Activated CD4-positive, alpha-beta memory T cell treated with anti-CD3 and anti-CD28 coated beads, Interleukin-2, amount 10 ng/mL, durations not matched to agents 7 days and 5 days (primary cell): ENCODE data around the gene LINGO4. TPM values are rescaled to one million over a fixed set of nuclear protein-coding genes. Genes with fewer than 3 reads are reported as not detected.
A peak's percentile ranks its signal among the peaks of the same experiment; 100 is the strongest.

Source experiments
- CTCF ChIA-PET: fragments of 350-600 bp; sonication (Branson Sonifier 250); formaldehyde crosslinking; loops from one replicate; lab custom pipeline; 2021; ENCODE audit warnings: antibody characterized with exemption, inconsistent platforms; lab: Charles Lee
- POLR2A ChIA-PET: fragments of 350-600 bp; sonication (Branson Sonifier 250); formaldehyde crosslinking; loops from one replicate; lab custom pipeline; 2021; ENCODE audit warnings: antibody characterized with exemption; lab: Charles Lee
- DNase-seq: peaks from one replicate; pipeline ENCODE4 v3.0.0-alpha.2; 2020
- H3K27ac Mint-ChIP-seq: one replicate; pipeline ENCODE4 v1.8.0; 2021; ENCODE audit warnings: mild to moderate bottlenecking, mixed read lengths
- H3K27me3 Mint-ChIP-seq: one replicate; pipeline ENCODE4 v1.8.0; 2021; ENCODE audit warnings: mixed read lengths
- H3K36me3 Mint-ChIP-seq: one replicate; pipeline ENCODE4 v1.8.0; 2021; ENCODE audit warnings: low read depth, mixed read lengths
- H3K4me1 Mint-ChIP-seq: one replicate; pipeline ENCODE4 v1.8.0; 2021; ENCODE audit warnings: mixed read lengths
- H3K4me3 Mint-ChIP-seq: one replicate; pipeline ENCODE4 v1.8.0; 2021; ENCODE audit warnings: mild to moderate bottlenecking, mixed read lengths
- H3K9me3 Mint-ChIP-seq: one replicate; pipeline ENCODE4 v1.8.0; 2021; ENCODE audit warnings: mixed read lengths
- total RNA-seq, 2 experiments: library from RNA; stranded (reverse); gene quantifications; one replicate each; pipeline ENCODE4 v1.2.3, GENCODE V29; 2021

Gene LINGO4, protein sequence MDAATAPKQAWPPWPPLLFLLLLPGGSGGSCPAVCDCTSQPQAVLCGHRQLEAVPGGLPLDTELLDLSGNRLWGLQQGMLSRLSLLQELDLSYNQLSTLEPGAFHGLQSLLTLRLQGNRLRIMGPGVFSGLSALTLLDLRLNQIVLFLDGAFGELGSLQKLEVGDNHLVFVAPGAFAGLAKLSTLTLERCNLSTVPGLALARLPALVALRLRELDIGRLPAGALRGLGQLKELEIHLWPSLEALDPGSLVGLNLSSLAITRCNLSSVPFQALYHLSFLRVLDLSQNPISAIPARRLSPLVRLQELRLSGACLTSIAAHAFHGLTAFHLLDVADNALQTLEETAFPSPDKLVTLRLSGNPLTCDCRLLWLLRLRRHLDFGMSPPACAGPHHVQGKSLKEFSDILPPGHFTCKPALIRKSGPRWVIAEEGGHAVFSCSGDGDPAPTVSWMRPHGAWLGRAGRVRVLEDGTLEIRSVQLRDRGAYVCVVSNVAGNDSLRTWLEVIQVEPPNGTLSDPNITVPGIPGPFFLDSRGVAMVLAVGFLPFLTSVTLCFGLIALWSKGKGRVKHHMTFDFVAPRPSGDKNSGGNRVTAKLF
- 1 to 10 TPM; 1.2 to 1.3 TPM for total RNA-seq

DNA sequence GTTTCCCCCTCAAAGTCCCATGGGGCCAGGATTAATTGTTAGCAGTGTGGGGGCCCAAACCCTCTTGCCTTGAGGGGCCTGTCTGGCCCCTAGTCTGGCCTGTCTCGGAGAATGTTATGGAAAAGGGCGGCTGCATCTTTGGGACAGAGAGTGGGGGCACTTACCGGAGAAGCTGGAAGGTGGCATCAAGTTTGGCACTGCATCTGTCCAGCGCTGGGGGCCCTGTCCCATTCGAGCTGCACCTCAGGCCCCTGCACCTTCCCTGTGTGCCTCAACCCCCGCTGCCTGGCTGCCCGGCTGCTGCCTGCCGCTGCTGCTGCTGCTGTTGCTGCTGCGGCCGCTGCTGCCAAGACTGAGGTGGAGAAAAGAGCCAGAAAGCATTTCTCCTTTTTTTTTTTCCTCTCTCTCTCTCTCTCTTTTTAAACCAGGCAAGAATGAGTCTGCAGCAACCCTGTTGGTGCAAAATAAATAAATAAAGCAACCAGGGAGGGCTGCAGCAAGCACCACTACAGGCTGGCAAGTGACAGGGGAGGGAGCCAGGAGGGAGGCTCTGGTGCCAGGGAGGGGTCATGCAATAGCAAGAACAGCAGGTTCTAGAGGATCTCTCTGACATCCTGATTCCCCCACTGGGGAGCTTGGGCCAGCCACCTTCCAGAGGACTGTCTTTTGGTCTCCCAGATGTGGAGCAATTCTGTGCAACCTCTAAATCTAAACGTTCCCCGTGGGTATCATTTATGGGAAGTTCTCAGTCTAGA is at the start of gene LINGO4:
Gene LINGO4 (minus strand): TSS at position 354 of the 755 bp plus-strand sequence. CDS start 2,715 bp downstream, outside the sequence.
- ChIA-PET CTCF (interaction anchor here (0.5 kb wide), 1 partner anchor 554 kb away, joined by 4 read pairs; no protein-coding TSS in a partner anchor), POLR2A (interaction anchor here (1.7 to 1.9 kb wide), 2 partner anchors 10 to 15 kb away, joined by 4 to 9 read pairs; no protein-coding TSS in a partner anchor)
- Mint-ChIP-seq H3K27me3 (peaks cover 2% of the 10 kb centered on the region), H3K4me3 (no peak within 1 kb of the TSS), H3K36me3 (peaks cover 3% of the 10 kb centered on the region), H3K9me3 (no peaks in the 10 kb centered on the region), H3K27ac (no peak within 1 kb of the TSS), H3K4me1 (peaks cover 8% of the 10 kb centered on the region)
- no peak for DNase-seq

DNA sequence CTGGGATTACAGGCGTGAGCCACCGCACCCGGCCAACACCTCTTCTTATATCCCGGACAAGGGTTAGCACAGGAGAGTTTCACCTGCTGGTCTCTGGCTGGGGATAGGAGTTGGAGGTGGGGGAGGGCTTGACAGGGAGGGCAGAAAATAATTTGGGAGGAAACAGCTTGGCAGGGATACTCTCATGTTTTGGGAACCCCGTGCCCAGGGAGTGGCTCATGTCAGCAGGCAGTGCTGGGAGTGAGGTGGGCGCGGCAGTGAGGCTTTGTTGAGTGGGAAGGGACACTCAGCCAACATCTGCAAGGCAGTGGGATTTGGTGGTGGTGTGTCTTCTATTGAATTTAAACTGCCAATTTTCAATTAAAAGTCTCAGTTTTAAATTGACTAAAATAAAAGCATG is 49.4 kb upstream of the LINGO4 start:
- CTCF ChIA-PET, result no interaction called here

DNA sequence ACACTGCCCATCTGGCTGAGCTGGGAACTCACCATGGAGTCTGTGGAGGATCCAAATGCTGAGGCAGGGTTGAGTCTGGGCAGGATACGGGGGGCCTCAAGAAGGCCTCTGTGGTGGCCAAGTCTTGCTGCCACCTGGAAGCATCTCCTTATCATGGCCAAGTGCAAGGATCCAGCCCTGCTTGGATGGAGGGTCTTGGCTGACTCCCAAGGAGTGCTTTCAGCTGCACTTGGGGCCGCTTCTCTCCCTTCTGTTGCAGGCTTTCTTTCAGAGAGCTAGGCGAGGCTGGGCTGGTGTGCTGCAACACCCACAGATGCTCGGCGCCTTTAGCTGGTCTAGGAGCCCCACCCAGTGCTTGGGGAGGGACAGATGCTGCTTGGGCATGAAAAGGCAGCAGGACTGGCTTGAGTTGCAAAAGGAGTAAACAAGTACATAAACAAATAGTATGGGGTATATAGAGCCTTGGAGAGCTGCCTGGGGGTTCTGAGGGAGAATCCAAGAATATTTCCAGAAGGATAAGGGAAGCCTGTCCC is 48.3 kb upstream of the LINGO4 start, which contains the start of gene THEM5:
Gene THEM5 (minus strand): TSS at position 302 of the 533 bp plus-strand sequence. CDS start 147 bp downstream, at position 155.
- H3K4me3 Mint-ChIP-seq, result no peak within 1 kb of the TSS
- DNase-seq, result no peak
- H3K9me3 Mint-ChIP-seq, result no peaks in the 10 kb centered on the region
- CTCF ChIA-PET, result interaction anchor here (0.7 to 1.0 kb wide), 3 partner anchors 12 to 260 kb away, joined by 3 to 4 read pairs (median 3); no protein-coding TSS in a partner anchor
- H3K36me3 Mint-ChIP-seq, result peaks cover 16% of the 10 kb centered on the region
- H3K27ac Mint-ChIP-seq, result no peak within 1 kb of the TSS
- POLR2A ChIA-PET, result interaction anchor here (1.1 to 2.8 kb wide), 3 partner anchors 10 to 17 kb away, joined by 4 to 15 read pairs (median 4); partner anchors contain the start of gene C2CD4D
- peaks cover 13% of the 10 kb centered on the region for H3K4me1 Mint-ChIP-seq
- no peaks in the 10 kb centered on the region for H3K27me3 Mint-ChIP-seq

More for the DNA sequence above, 49.4 kb upstream of the LINGO4 start:
- no peak for DNase-seq
- Mint-ChIP-seq H3K27ac (no peak overlapping the region), H3K4me3 (no peak overlapping the region), H3K27me3 (no peaks in the 10 kb centered on the region), H3K36me3 (peaks cover 12% of the 10 kb centered on the region), H3K9me3 (no peaks in the 10 kb centered on the region), H3K4me1 (peaks cover 2% of the 10 kb centered on the region)
- POLR2A ChIA-PET, result interaction anchor here (0.8 to 1.3 kb wide), 2 partner anchors 15 to 33 kb away, joined by 3 read pairs; no protein-coding TSS in a partner anchor

DNA sequence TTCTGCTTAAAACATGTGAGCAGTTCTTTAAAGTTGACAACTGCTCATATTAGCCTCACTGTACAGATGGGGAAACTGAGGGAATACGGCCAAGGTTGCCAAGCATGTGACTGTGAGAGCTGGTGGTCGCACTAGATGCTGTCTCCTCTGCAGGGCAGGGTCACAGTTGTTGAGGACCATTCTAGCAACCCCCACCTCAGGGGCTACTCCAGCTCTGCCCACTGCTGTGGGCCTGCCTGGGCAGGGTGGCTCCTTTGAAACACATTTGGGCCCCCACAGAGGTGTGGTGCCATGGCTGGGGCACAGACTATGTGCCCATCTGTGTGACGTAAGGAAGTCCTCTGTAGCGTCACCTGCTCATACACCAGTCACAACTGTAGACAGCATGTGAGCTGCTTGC is 47.5 kb upstream of the LINGO4 start:
- Mint-ChIP-seq H3K9me3 (no peaks in the 10 kb centered on the region), H3K4me3 (no peak overlapping the region), H3K36me3 (peaks cover 17% of the 10 kb centered on the region), H3K27ac (no peak overlapping the region), H3K4me1 (peaks cover 20% of the 10 kb centered on the region), H3K27me3 (no peaks in the 10 kb centered on the region)
- no peak for DNase-seq
- CTCF ChIA-PET, result interaction anchor here (1.1 kb wide), 1 partner anchor 22 kb away, joined by 4 read pairs; no protein-coding TSS in a partner anchor
- POLR2A ChIA-PET, result interaction anchor here (1.1 to 2.8 kb wide), 3 partner anchors 9 to 16 kb away, joined by 4 to 15 read pairs (median 4); partner anchors contain the start of gene C2CD4D

GRCh38 chr1:151851886-151852285 is 46.7 kb upstream of the LINGO4 start:
- peaks cover 20% of the 10 kb centered on the region for H3K36me3 Mint-ChIP-seq
- no peak for DNase-seq
- no peaks in the 10 kb centered on the region for H3K9me3 Mint-ChIP-seq
- no peak overlapping the region for H3K4me3 Mint-ChIP-seq
- H3K4me1 Mint-ChIP-seq, result peaks cover 23% of the 10 kb centered on the region
- no peak overlapping the region for H3K27ac Mint-ChIP-seq
- ChIA-PET POLR2A (interaction anchor here (2.8 kb wide), 1 partner anchor 11 kb away, joined by 15 read pairs; the partner anchor contains the start of gene C2CD4D), CTCF (interaction anchor here (1.1 kb wide), 1 partner anchor 21 kb away, joined by 4 read pairs; no protein-coding TSS in a partner anchor)
- no peaks in the 10 kb centered on the region for H3K27me3 Mint-ChIP-seq

DNA sequence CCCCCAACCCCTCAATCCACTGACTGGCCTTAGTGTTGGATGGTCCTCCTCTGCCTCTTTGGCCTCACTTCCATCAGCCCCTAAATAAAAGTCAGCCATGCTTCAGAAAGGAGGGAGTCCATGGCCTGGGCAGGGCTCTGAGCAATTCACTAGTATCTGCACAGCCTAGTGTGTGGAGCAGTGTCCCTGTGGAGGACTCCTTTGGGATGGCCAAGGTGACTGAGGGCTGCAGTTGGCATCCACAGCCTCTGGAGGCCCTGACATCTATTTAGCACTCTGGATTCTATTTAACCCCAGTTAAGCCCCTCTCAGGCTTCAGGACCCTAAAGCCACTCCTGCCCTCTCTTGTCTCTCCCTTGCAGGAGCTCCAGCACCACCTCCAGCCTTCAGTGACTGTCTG is 44.7 kb upstream of the LINGO4 start:
- H3K27me3 Mint-ChIP-seq, result no peaks in the 10 kb centered on the region
- H3K4me3 Mint-ChIP-seq, result no peak overlapping the region
- H3K27ac Mint-ChIP-seq, result no peak overlapping the region
- H3K9me3 Mint-ChIP-seq, result no peaks in the 10 kb centered on the region
- CTCF ChIA-PET, result interaction anchor here (1.0 to 1.5 kb wide), 2 partner anchors 13 to 59 kb away, joined by 3 to 5 read pairs; no protein-coding TSS in a partner anchor
- peaks cover 35% of the 10 kb centered on the region for H3K4me1 Mint-ChIP-seq
- POLR2A ChIA-PET, result interaction anchor here (2.0 to 4.6 kb wide), 4 partner anchors 9 to 55 kb away, joined by 6 to 21 read pairs (median 12); partner anchors contain the start of gene C2CD4D
- H3K36me3 Mint-ChIP-seq, result peaks cover 29% of the 10 kb centered on the region
- DNase-seq, result no peak

- Mint-ChIP-seq H3K9me3 (no peaks in the 10 kb centered on the region), H3K27ac (peak overlapping the region; percentile 69), H3K36me3 (peaks cover 36% of the 10 kb centered on the region), H3K27me3 (no peaks in the 10 kb centered on the region), H3K4me3 (no peak overlapping the region), H3K4me1 (peaks cover 40% of the 10 kb centered on the region)
- POLR2A ChIA-PET, result interaction anchor here (0.9 to 4.6 kb wide), 5 partner anchors 9 to 60 kb away, joined by 3 to 21 read pairs (median 7); partner anchors contain the start of genes C2CD4D and THEM4
- CTCF ChIA-PET, result interaction anchor here (0.6 to 1.5 kb wide), 4 partner anchors 10 to 151 kb away, joined by 3 to 5 read pairs (median 4); no protein-coding TSS in a partner anchor
- no peak for DNase-seq
These were observed 43.9 kb upstream of the LINGO4 start for GRCh38 chr1:151849126-151849525.

- Mint-ChIP-seq H3K4me1 (peaks cover 40% of the 10 kb centered on the region), H3K4me3 (no peak overlapping the region), H3K27ac (peak overlapping the region; percentile 69), H3K36me3 (peaks cover 37% of the 10 kb centered on the region), H3K9me3 (no peaks in the 10 kb centered on the region), H3K27me3 (no peaks in the 10 kb centered on the region)
- POLR2A ChIA-PET, result interaction anchor here (0.9 to 4.6 kb wide), 6 partner anchors 8 to 61 kb away, joined by 3 to 21 read pairs (median 6); partner anchors contain the start of genes C2CD4D and THEM4
- CTCF ChIA-PET, result interaction anchor here (0.6 to 1.5 kb wide), 4 partner anchors 11 to 412 kb away, joined by 3 to 5 read pairs (median 3); no protein-coding TSS in a partner anchor
- DNase-seq, result no peak
These were observed 42.8 kb upstream of the LINGO4 start for GRCh38 chr1:151847867-151848596.

DNA sequence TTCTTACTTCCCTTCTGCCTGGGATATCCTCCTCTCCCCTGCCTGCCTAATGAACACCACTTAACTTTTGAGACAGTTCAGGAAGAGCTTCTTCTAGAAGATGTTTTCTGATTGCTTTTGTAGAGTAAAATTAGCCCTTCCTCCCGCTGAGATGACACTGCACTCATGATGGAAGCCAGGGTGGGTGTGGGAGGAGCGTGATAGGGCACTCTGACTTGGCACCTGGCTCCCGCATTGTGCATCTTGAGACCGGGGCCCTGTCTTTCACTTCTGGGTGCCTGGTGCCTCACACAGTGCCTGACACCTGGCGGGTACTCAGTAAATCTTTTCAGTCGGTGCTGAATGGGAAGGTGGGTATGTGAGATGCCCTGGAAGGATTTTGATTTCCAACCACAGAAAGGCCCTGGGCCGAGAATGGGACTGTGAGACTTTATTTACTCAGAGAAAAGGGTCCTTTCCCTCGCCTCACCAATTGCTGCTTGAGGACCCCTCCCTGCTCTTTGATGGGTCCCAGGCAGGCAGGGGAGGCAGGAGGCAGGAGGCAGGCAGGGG is 41.5 kb upstream of the LINGO4 start:
- Mint-ChIP-seq H3K4me3 (no peak overlapping the region), H3K4me1 (peaks cover 44% of the 10 kb centered on the region), H3K27me3 (no peaks in the 10 kb centered on the region), H3K36me3 (peaks cover 41% of the 10 kb centered on the region), H3K27ac (peak overlapping the region; percentile 69), H3K9me3 (no peaks in the 10 kb centered on the region)
- ChIA-PET CTCF (interaction anchor here (1.2 to 2.1 kb wide), 3 partner anchors 10 to 153 kb away, joined by 3 to 6 read pairs (median 4); no protein-coding TSS in a partner anchor), POLR2A (interaction anchor here (1.1 to 4.6 kb wide), 2 partner anchors 12 to 83 kb away, joined by 3 to 17 read pairs; partner anchors contain the start of gene MRPL9)
- DNase-seq, result peak; percentile 17

DNA sequence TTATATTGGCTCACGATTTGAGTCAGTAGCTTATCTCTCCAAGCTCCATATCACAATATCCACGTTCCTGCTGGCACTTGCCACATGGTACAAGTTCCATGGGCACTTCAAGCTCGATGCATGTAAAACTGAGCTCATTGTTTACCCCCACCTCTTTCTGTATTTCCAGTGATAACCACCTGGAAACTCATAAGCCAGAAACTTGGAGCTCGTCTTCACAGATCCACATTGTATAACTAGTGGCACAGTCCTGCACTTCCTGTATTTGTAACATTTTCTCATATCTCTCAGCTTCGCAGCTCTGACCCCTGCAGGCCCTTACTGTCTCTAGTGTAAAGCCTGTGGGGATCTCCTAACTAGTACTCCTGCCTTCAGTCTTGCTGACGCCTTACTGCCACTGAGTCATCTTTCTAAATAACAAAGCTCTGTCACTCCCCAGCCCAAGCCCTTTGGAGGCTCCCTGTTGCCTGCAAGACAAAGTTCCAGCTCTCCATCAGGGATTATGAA is 40.9 kb upstream of the LINGO4 start:
- Mint-ChIP-seq H3K27me3 (no peaks in the 10 kb centered on the region), H3K4me1 (peaks cover 50% of the 10 kb centered on the region), H3K9me3 (no peaks in the 10 kb centered on the region), H3K27ac (peak overlapping the region; percentile 69), H3K36me3 (peaks cover 44% of the 10 kb centered on the region), H3K4me3 (no peak overlapping the region)
- CTCF ChIA-PET, result interaction anchor here (1.2 to 2.1 kb wide), 3 partner anchors 10 to 154 kb away, joined by 3 to 6 read pairs (median 4); no protein-coding TSS in a partner anchor
- POLR2A ChIA-PET, result interaction anchor here (1.1 to 4.6 kb wide), 2 partner anchors 13 to 83 kb away, joined by 3 to 17 read pairs; partner anchors contain the start of gene MRPL9
- peak; percentile 25 for DNase-seq
